ENCODE measurements around the gene IRF4.

- TF ChIP-seq CTCF (conservative IDR thresholded peaks at IDR 0.05; ENCODE audit: low read length) = no peak
- TF ChIP-seq EZH2phosphoT487 (IDR thresholded peaks at IDR 0.05; ENCODE audit: borderline replicate concordance, low read depth, low read length) = no peak
These were observed 36.0 kb upstream of the IRF4 start for GRCh38 chr6:355373-356208.

Measured in OCI-LY7 (cell line).